Liver (tissue), 9 donors: ENCODE data around the gene RHEB. TPM values are rescaled to one million over a fixed set of nuclear protein-coding genes. Genes with fewer than 3 reads are reported as not detected.

ENCODE experiments used
- DNase-seq: peaks from one replicate; pipeline ENCODE4 v3.0.0-alpha.2; 2017; ENCODE audit warnings: low spot score
- H3K27ac ChIP-seq, 2 donors: one replicate each; pipeline ENCODE4 v1.7.0; 2013; ENCODE audit warnings: inconsistent platforms in 2 of 2, low read length in 2 of 2, control low read depth in 1 of 2, low read depth in 1 of 2, mild to moderate bottlenecking in 1 of 2
- H3K27me3 ChIP-seq, 4 donors: one replicate each; pipeline versions ENCODE4 v1.6.1 to v1.7.0; 2013; ENCODE audit warnings: low read length in 3 of 4, inconsistent platforms in 1 of 4, mild to moderate bottlenecking in 1 of 4, moderate library complexity in 1 of 4; ENCODE audit not compliant: control insufficient read depth in 4 of 4, insufficient read depth in 4 of 4
- H3K36me3 ChIP-seq, 4 donors: one replicate each; pipeline versions ENCODE4 v1.6.1 to v1.7.0; 2013; ENCODE audit warnings: low read length in 3 of 4, mild to moderate bottlenecking in 3 of 4, low read depth in 1 of 4, moderate library complexity in 1 of 4; ENCODE audit not compliant: control insufficient read depth in 4 of 4, insufficient read depth in 3 of 4
- H3K4me1 ChIP-seq, 4 donors: one replicate each; pipeline versions ENCODE4 v1.6.1 to v1.7.0; 2013; ENCODE audit warnings: low read length in 3 of 4, mild to moderate bottlenecking in 3 of 4, moderate library complexity in 1 of 4; ENCODE audit not compliant: control insufficient read depth in 4 of 4, insufficient read depth in 4 of 4
- H3K4me3 ChIP-seq, 3 donors: one replicate each; pipeline versions ENCODE4 v1.6.1 to v1.7.0; 2013; ENCODE audit warnings: low read length in 3 of 3, control low read depth in 1 of 3, low read depth in 1 of 3, mild to moderate bottlenecking in 1 of 3
- H3K9ac ChIP-seq, 2 donors: one replicate each; pipeline ENCODE4 v1.7.0; 2013; ENCODE audit warnings: low read length in 2 of 2, mild to moderate bottlenecking in 2 of 2, moderate library complexity in 2 of 2, control low read depth in 1 of 2, low read depth in 1 of 2
- H3K9me3 ChIP-seq, 4 donors: one replicate each; pipeline versions ENCODE4 v1.6.1 to v1.7.0; 2013; ENCODE audit warnings: low read length in 3 of 4; ENCODE audit not compliant: control insufficient read depth in 4 of 4
- ATF3 ChIP-seq: IDR thresholded peaks from 2 replicates; pipeline ENCODE4 v1.6.1; 2016; ENCODE audit warnings: antibody characterized with exemption
- EGR1 ChIP-seq, 2 donors: IDR thresholded peaks; 2 replicates each; pipeline ENCODE4 v1.6.1; 2016 to 2018; ENCODE audit warnings: antibody characterized with exemption in 2 of 2, low read depth in 2 of 2
- FOXA1 ChIP-seq: IDR thresholded peaks from 2 replicates; pipeline ENCODE4 v1.6.1; 2016; ENCODE audit warnings: antibody characterized with exemption
- FOXA2 ChIP-seq: IDR thresholded peaks from 2 replicates; pipeline ENCODE4 v1.6.1; 2016; ENCODE audit warnings: antibody characterized with exemption
- GABPA ChIP-seq, 2 donors: IDR thresholded peaks in 1 of 2; conservative IDR thresholded peaks in 1 of 2; 2 replicates each; pipeline ENCODE4 v1.6.1; 2016; ENCODE audit warnings: antibody characterized with exemption in 2 of 2, mild to moderate bottlenecking in 1 of 2, moderate library complexity in 1 of 2
- HNF4A ChIP-seq, 2 donors: conservative IDR thresholded peaks; 2 replicates each; pipeline ENCODE4 v1.6.1; 2016; ENCODE audit warnings: antibody characterized with exemption in 2 of 2, mild to moderate bottlenecking in 2 of 2
- HNF4G ChIP-seq: IDR thresholded peaks from 2 replicates; pipeline ENCODE4 v1.6.1; 2016; ENCODE audit warnings: antibody characterized with exemption
- JUND ChIP-seq, 2 donors: IDR thresholded peaks; 2 replicates each; pipeline ENCODE4 v1.6.1; 2016; ENCODE audit warnings: antibody characterized with exemption in 2 of 2
- MAX ChIP-seq: IDR thresholded peaks from 2 replicates; pipeline ENCODE4 v1.6.1; 2016; ENCODE audit warnings: antibody characterized with exemption
- NR2F2 ChIP-seq: IDR thresholded peaks from 2 replicates; pipeline ENCODE4 v1.6.1; 2016; ENCODE audit warnings: antibody characterized with exemption
- RAD21 ChIP-seq, 2 donors: IDR thresholded peaks; 2 replicates each; pipeline ENCODE4 v1.6.1; 2016; ENCODE audit warnings: antibody characterized with exemption in 2 of 2, mild to moderate bottlenecking in 2 of 2
- RXRA ChIP-seq, 2 donors: IDR thresholded peaks; 2 replicates each; pipeline ENCODE4 v1.6.1; 2017 to 2018; ENCODE audit warnings: antibody characterized with exemption in 2 of 2, mild to moderate bottlenecking in 1 of 2
- SP1 ChIP-seq: IDR thresholded peaks from 2 replicates; pipeline ENCODE4 v1.6.1; 2018; ENCODE audit warnings: antibody characterized with exemption, mild to moderate bottlenecking
- TAF1 ChIP-seq: conservative IDR thresholded peaks from 2 replicates; pipeline ENCODE4 v1.6.1; 2016; ENCODE audit warnings: antibody characterized with exemption, mild to moderate bottlenecking
- YY1 ChIP-seq: IDR thresholded peaks from 2 replicates; pipeline ENCODE4 v1.6.1; 2016; ENCODE audit warnings: antibody characterized with exemption, mild to moderate bottlenecking
- ZBTB33 ChIP-seq: IDR thresholded peaks from 2 replicates; pipeline ENCODE4 v1.6.1; 2016; ENCODE audit warnings: antibody characterized with exemption
- WGBS: extraction: QIAGEN DNeasy Blood & Tissue Kit; methylation state at CpG from one replicate; pipeline ENCODE4 v1.1.7; 2013; 5-methylcytosine and 5-hydroxymethylcytosine counted together
- polyA plus RNA-seq, 2 donors: library from polyadenylated mRNA; stranded (reverse) in 1 of 2; unstranded in 1 of 2; fragments of 200-250 nt in 1 of 2; fragments of >200 nt in 1 of 2; fragmentation: Nextera tagmentation in 1 of 2; extraction: Ambion mirVana in 1 of 2; gene quantifications; one replicate each; pipeline versions ENCODE4 v1.2.1 to v1.2.3, GENCODE V29; 2013 to 2015
- total RNA-seq, 2 donors: library from RNA; depleted of rRNA; stranded (reverse); fragments of >200 nt; gene quantifications; one replicate each; pipeline ENCODE4 v1.2.3, GENCODE V29; 2014
- TF ChIP-seq, protein P1 (sequence below): IDR thresholded peaks from 2 replicates; pipeline ENCODE4 v1.6.1; 2016; ENCODE audit warnings: antibody characterized with exemption, mild to moderate bottlenecking
- donor health status: healthy.
- donor health status: healthy.
- donor health status: healthy.
- donor health status: healthy.
- donor health status: healthy.

Gene RHEB
- total and polyA plus RNA-seq, 4 donors, result 29.5 to 59.0 (median 36.5) TPM

- Histone ChIP-seq H3K4me3 (no peak overlapping the region), H3K27me3 (no peaks in the 10 kb centered on the region), H3K27ac (no peak overlapping the region), H3K9ac (no peak overlapping the region), H3K9me3 (no peaks in the 10 kb centered on the region), H3K4me1 (peaks cover 0 to 8% (median 4%) of the 10 kb centered on the region in 4 donors), H3K36me3 (peaks cover 0 to 3% (median 0%) of the 10 kb centered on the region in 4 donors)
- DNase-seq, result no peak
- TF ChIP-seq RAD21 (IDR thresholded peaks at IDR 0.05), result no peak
- TF ChIP-seq EGR1 (IDR thresholded peaks at IDR 0.05; ENCODE audit: low read depth in 2 of 2), result no peak
- TF ChIP-seq FOXA1, result no peak
- TF ChIP-seq YY1, result no peak
- no peak for TF ChIP-seq RXRA (IDR thresholded peaks at IDR 0.05)
- no peak for TF ChIP-seq MAX
- no peak for TF ChIP-seq FOXA2
- no peak for TF ChIP-seq TAF1
- no peak for TF ChIP-seq ZBTB33
- no peak for TF ChIP-seq NR2F2
- TF ChIP-seq, protein P1, sequence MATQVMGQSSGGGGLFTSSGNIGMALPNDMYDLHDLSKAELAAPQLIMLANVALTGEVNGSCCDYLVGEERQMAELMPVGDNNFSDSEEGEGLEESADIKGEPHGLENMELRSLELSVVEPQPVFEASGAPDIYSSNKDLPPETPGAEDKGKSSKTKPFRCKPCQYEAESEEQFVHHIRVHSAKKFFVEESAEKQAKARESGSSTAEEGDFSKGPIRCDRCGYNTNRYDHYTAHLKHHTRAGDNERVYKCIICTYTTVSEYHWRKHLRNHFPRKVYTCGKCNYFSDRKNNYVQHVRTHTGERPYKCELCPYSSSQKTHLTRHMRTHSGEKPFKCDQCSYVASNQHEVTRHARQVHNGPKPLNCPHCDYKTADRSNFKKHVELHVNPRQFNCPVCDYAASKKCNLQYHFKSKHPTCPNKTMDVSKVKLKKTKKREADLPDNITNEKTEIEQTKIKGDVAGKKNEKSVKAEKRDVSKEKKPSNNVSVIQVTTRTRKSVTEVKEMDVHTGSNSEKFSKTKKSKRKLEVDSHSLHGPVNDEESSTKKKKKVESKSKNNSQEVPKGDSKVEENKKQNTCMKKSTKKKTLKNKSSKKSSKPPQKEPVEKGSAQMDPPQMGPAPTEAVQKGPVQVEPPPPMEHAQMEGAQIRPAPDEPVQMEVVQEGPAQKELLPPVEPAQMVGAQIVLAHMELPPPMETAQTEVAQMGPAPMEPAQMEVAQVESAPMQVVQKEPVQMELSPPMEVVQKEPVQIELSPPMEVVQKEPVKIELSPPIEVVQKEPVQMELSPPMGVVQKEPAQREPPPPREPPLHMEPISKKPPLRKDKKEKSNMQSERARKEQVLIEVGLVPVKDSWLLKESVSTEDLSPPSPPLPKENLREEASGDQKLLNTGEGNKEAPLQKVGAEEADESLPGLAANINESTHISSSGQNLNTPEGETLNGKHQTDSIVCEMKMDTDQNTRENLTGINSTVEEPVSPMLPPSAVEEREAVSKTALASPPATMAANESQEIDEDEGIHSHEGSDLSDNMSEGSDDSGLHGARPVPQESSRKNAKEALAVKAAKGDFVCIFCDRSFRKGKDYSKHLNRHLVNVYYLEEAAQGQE, result no peak
- no peak for TF ChIP-seq HNF4G
- TF ChIP-seq ATF3, result no peak
- TF ChIP-seq SP1, result no peak
- WGBS, result 90% methylated on average over 4 of the region's 4 CpGs
These were observed 7.7 kb downstream of the RHEB start for GRCh38 chr7:151511946-151512345.

DNA sequence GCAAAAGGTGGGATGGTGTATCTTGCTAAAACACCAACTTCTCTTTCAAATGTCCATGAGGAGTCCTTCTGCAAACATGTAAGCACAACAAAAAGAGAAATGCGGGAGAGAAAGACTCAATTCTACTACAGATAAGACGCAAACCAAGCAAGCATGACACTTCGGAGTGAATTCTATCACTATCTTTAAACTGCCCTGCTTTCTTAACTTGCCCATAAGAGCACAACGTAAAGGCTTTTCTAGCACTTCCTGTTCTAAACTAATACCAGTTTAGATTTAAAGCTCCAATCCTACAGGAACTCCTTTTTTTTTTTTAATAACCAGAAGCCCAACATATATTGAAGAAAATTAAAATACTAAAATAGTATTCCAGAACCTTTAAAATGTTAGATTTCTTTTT is 8.4 kb downstream of the RHEB start:
- Histone ChIP-seq H3K4me3 (no peak overlapping the region), H3K9me3 (no peaks in the 10 kb centered on the region), H3K9ac (no peak overlapping the region), H3K27ac (no peak overlapping the region), H3K4me1 (peaks cover 0 to 8% (median 4%) of the 10 kb centered on the region in 4 donors), H3K27me3 (no peaks in the 10 kb centered on the region), H3K36me3 (peaks cover 0 to 3% (median 0%) of the 10 kb centered on the region in 4 donors)
- no peak for TF ChIP-seq ATF3
- TF ChIP-seq JUND (IDR thresholded peaks at IDR 0.05), result no peak
- TF ChIP-seq HNF4A (conservative IDR thresholded peaks at IDR 0.05), result no peak
- TF ChIP-seq YY1, result no peak
- no peak for TF ChIP-seq FOXA2
- no peak for TF ChIP-seq TAF1
- TF ChIP-seq, protein P1, result no peak
- TF ChIP-seq RXRA (IDR thresholded peaks at IDR 0.05), result no peak
- no peak for TF ChIP-seq GABPA (IDR thresholded peaks at IDR 0.05 in 1 of 2, conservative IDR thresholded peaks at IDR 0.05 in 1 of 2)
- TF ChIP-seq HNF4G, result no peak
- WGBS, result 86% methylated on average over 4 of the region's 4 CpGs
- no peak for DNase-seq
